ENCODE measurements around the gene PLCB4. TPM values are rescaled to one million over a fixed set of nuclear protein-coding genes. Genes with fewer than 3 reads are reported as not detected.
A peak's percentile ranks its signal among the peaks of the same experiment; 100 is the strongest.

PLCB4 gene
- 30.5 TPM for total RNA-seq
- long read RNA-seq, partial matches to known transcripts: 1 of 35 reads
- long read RNA-seq, other reads (novel, unspliced or antisense): 34 of 35 reads

GRCh38 chr20:9068841-9069663 is at the start of gene PLCB4:
TSS of gene PLCB4 (plus strand) at chr20:9069087. CDS start at chr20:9307815, 238,728 bp downstream.
- DNase-seq: peak; percentile 52
- Histone ChIP-seq H3K4me1 (peaks cover 63% of the 10 kb centered on the region), H3K4me3 (peak within 1 kb of the TSS; percentile 94), H3K36me3 (no peaks in the 10 kb centered on the region), H3K27ac (replicated peaks) (peak within 1 kb of the TSS; percentile 95), H3K27me3 (ENCODE audit: low read depth) (no peaks in the 10 kb centered on the region), H3K9me3 (replicated peaks) (no peaks in the 10 kb centered on the region)
- TF ChIP-seq, protein P1, sequence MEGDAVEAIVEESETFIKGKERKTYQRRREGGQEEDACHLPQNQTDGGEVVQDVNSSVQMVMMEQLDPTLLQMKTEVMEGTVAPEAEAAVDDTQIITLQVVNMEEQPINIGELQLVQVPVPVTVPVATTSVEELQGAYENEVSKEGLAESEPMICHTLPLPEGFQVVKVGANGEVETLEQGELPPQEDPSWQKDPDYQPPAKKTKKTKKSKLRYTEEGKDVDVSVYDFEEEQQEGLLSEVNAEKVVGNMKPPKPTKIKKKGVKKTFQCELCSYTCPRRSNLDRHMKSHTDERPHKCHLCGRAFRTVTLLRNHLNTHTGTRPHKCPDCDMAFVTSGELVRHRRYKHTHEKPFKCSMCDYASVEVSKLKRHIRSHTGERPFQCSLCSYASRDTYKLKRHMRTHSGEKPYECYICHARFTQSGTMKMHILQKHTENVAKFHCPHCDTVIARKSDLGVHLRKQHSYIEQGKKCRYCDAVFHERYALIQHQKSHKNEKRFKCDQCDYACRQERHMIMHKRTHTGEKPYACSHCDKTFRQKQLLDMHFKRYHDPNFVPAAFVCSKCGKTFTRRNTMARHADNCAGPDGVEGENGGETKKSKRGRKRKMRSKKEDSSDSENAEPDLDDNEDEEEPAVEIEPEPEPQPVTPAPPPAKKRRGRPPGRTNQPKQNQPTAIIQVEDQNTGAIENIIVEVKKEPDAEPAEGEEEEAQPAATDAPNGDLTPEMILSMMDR (IDR thresholded peaks at IDR 0.05; ENCODE audit: borderline replicate concordance): no peak
- intact Hi-C loops (cut with micrococcal nuclease): no loop called here

GRCh38 chr20:9019833-9020232 is 49.1 kb upstream of the PLCB4 start:
- Histone ChIP-seq H3K4me1 (peaks cover 15% of the 10 kb centered on the region), H3K27me3 (ENCODE audit: low read depth) (no peaks in the 10 kb centered on the region), H3K27ac (replicated peaks) (no peak overlapping the region), H3K36me3 (no peaks in the 10 kb centered on the region), H3K9me3 (replicated peaks) (no peaks in the 10 kb centered on the region), H3K4me3 (no peak overlapping the region)
- intact Hi-C loops (cut with micrococcal nuclease): no loop called here
- TF ChIP-seq, protein P1 (IDR thresholded peaks at IDR 0.05; ENCODE audit: borderline replicate concordance): no peak
- no peak for DNase-seq

DNA sequence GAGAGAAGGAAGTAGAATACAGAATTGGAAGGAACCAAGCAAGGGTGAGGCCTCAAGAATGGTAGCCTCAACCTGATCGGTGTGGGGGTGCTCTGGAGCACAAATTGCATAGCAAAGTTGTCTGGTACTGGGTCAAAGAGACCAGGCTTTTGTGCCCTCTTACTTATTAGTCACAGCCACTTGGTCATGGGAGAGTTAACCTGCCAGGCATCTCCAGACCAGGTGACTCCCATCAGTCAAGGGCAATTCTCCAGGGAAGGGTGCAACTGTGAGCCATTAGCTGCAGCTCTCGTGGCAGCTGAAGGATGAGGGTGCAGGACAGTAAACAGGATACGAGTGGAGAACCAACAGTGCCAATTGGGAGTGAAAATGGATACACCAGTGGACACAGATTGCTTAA is 47.7 kb upstream of the PLCB4 start:
- intact Hi-C loops (cut with micrococcal nuclease): no loop called here
- H3K4me1 ChIP-seq: peaks cover 15% of the 10 kb centered on the region
- H3K9me3 ChIP-seq (replicated peaks): no peaks in the 10 kb centered on the region
- TF ChIP-seq, protein P1 (IDR thresholded peaks at IDR 0.05; ENCODE audit: borderline replicate concordance): no peak
- no peaks in the 10 kb centered on the region for H3K27me3 ChIP-seq (ENCODE audit: low read depth)
- H3K27ac ChIP-seq (replicated peaks): no peak overlapping the region
- no peaks in the 10 kb centered on the region for H3K36me3 ChIP-seq
- no peak for DNase-seq
- no peak overlapping the region for H3K4me3 ChIP-seq

GRCh38 chr20:9021699-9022098 is 47.2 kb upstream of the PLCB4 start:
- Histone ChIP-seq H3K36me3 (no peaks in the 10 kb centered on the region), H3K27ac (replicated peaks) (peak overlapping the region; percentile 27), H3K27me3 (ENCODE audit: low read depth) (no peaks in the 10 kb centered on the region), H3K9me3 (replicated peaks) (no peaks in the 10 kb centered on the region), H3K4me1 (peaks cover 15% of the 10 kb centered on the region), H3K4me3 (no peak overlapping the region)
- DNase-seq: no peak
- intact Hi-C loops (cut with micrococcal nuclease): no loop called here
- TF ChIP-seq, protein P1 (IDR thresholded peaks at IDR 0.05; ENCODE audit: borderline replicate concordance): no peak

DNA sequence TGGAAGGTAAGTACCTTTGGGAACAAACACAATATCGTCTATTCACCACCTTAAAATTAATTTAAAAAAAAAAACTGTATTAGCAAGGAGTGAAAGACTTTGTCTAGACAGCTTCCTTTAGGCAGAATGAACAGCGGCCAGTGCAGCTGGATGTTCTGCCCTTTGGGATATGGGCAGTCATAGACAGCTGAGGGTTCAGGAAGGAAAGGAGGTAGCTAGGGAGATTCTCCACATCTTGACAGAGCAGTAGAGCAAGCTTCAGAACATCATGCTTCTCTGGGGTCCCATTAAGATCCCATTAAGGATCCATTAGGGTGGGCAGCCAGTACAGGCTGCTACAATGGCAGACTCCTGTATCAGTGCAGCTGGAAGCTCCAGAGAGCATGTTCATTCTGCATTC is 46.5 kb upstream of the PLCB4 start:
- Histone ChIP-seq H3K4me1 (peaks cover 15% of the 10 kb centered on the region), H3K4me3 (no peak overlapping the region), H3K36me3 (no peaks in the 10 kb centered on the region), H3K9me3 (replicated peaks) (no peaks in the 10 kb centered on the region), H3K27ac (replicated peaks) (peak overlapping the region; percentile 27), H3K27me3 (ENCODE audit: low read depth) (no peaks in the 10 kb centered on the region)
- intact Hi-C loops (cut with micrococcal nuclease): no loop called here
- TF ChIP-seq, protein P1 (IDR thresholded peaks at IDR 0.05; ENCODE audit: borderline replicate concordance): no peak
- no peak for DNase-seq

Data from left ventricle myocardium inferior (tissue), 1 donor.